ENCODE measurements around the gene PCSK2. TPM values are rescaled to one million over a fixed set of nuclear protein-coding genes. Genes with fewer than 3 reads are reported as not detected.

PCSK2 gene
- total and polyA plus RNA-seq, 2 of the 8 experiments (the other 6 are each of a cell fraction or from before 2014, with no cell fraction given), result 1.9 to 4.2 TPM

- ChIA-PET CTCF (ENCODE audit: partially characterized antibody) (interaction anchor here (0.9 kb wide), 1 partner anchor 18 kb away, joined by 3 read pairs; no protein-coding TSS in a partner anchor), POLR2A (ENCODE audit: partially characterized antibody) (no interaction called here)
- DNase-seq (ENCODE audit: low read depth in 1 of 2, low spot score in 2 of 2) (no peak), FAIRE-seq (no peak)
- Histone ChIP-seq H3K79me2 (ENCODE audit: control insufficient read depth in 1 of 2, insufficient read depth in 2 of 2, low read length in 2 of 2) (no peaks in the 10 kb centered on the region), H2AK5ac (ENCODE audit: low read depth, low read length) (no peak overlapping the region), H4K20me1 (replicated peaks in 1 of 2; ENCODE audit: control insufficient read depth in 1 of 2, insufficient read depth in 2 of 2, low read length in 2 of 2) (no peaks in the 10 kb centered on the region), H3K27me3 (replicated peaks in 1 of 4; ENCODE audit: control insufficient read depth in 3 of 4, extremely low read depth in 1 of 4, insufficient read depth in 3 of 4, low read length in 3 of 4) (no peaks in the 10 kb centered on the region), H3K14ac (ENCODE audit: insufficient read length) (no peak overlapping the region), H3K9me3 (ENCODE audit: insufficient read depth in 2 of 2, low read depth in 1 of 2, low read length in 1 of 2) (no peaks in the 10 kb centered on the region), H3K27ac (ENCODE audit: low read depth, low read length) (no peak overlapping the region), H4K5ac (ENCODE audit: insufficient read length, low read depth, low read length) (no peak overlapping the region), H3K23ac (ENCODE audit: insufficient read length) (no peak overlapping the region), H4K91ac (replicated peaks; ENCODE audit: insufficient read length, low read length) (no peak overlapping the region), H2BK20ac (ENCODE audit: low read length) (no peak overlapping the region), H3K56ac (replicated peaks; ENCODE audit: insufficient read length, low read depth, low read length) (no peak overlapping the region), H2BK5ac (ENCODE audit: low read depth, low read length) (no peak overlapping the region), H3K36me3 (ENCODE audit: control insufficient read depth in 2 of 4, insufficient read depth in 4 of 4, low read length in 3 of 4) (no peaks in the 10 kb centered on the region), H2BK15ac (ENCODE audit: low read length) (no peak overlapping the region), H2BK120ac (replicated peaks; ENCODE audit: low read depth, low read length) (no peak overlapping the region), H3K79me1 (ENCODE audit: low read depth, low read length) (no peaks in the 10 kb centered on the region), H3K18ac (ENCODE audit: extremely low read depth, low read length) (no peak overlapping the region), H3K9ac (replicated peaks in 1 of 4; ENCODE audit: extremely low read depth in 1 of 4, low read depth in 3 of 4, low read length in 3 of 4) (no peak overlapping the region), H3K23me2 (ENCODE audit: low read depth, low read length) (no peaks in the 10 kb centered on the region), H2AFZ (ENCODE audit: low read length) (no peak overlapping the region), H2BK12ac (ENCODE audit: low read depth, low read length) (no peak overlapping the region), H3K4me2 (ENCODE audit: insufficient read depth in 1 of 2, low read depth in 2 of 2, low read length in 2 of 2) (no peak overlapping the region), H4K8ac (ENCODE audit: extremely low read depth, insufficient read depth, low read length) (no peak overlapping the region), H3K4me3 (ENCODE audit: extremely low read depth in 1 of 4, insufficient read depth in 2 of 4, low read depth in 3 of 4, low read length in 4 of 4) (no peak overlapping the region), H3K4ac (replicated peaks; ENCODE audit: insufficient read length, low read depth, low read length) (no peak overlapping the region), H3K4me1 (replicated peaks in 1 of 4; ENCODE audit: control insufficient read depth in 3 of 4, insufficient read depth in 4 of 4, low read length in 3 of 4) (peaks cover 0 to 3% (median 0%) of the 10 kb centered on the region in 4 experiments; a peak in 3 of 7 replicates)
- 88% methylated on average over 4 of the region's 4 CpGs; no CpG with 5 or more reads in 1 of the 2 experiments for WGBS, 2 experiments (ENCODE audit: extremely low coverage in 1 of 2, insufficient coverage in 1 of 2, insufficient read length in 1 of 2, insufficient replicate concordance in 2 of 2, low coverage in 1 of 2, low lambda C conversion rate in 2 of 2, missing lambda C conversion rate in 1 of 2)
- TF ChIP-seq SIX5 (IDR thresholded peaks at IDR 0.05; ENCODE audit: low read depth, low read length) (no peak), GTF2F1 (IDR thresholded peaks at IDR 0.05; ENCODE audit: borderline replicate concordance, low read depth, low read length) (no peak), ZNF274 (IDR thresholded peaks at IDR 0.05; ENCODE audit: borderline replicate concordance, extremely low read depth, low read length) (no peak), POU5F1 (IDR thresholded peaks at IDR 0.05; ENCODE audit: low read depth, low read length) (no peak), SP1 (IDR thresholded peaks at IDR 0.05; ENCODE audit: low read depth, low read length) (no peak), JUND (IDR thresholded peaks at IDR 0.05; ENCODE audit: low read length) (no peak), POLR2A (IDR thresholded peaks at IDR 0.05; ENCODE audit: control extremely low read depth in 1 of 2, low read depth in 2 of 2, low read length in 2 of 2) (no peak), RNF2 (IDR thresholded peaks at IDR 0.05; ENCODE audit: borderline replicate concordance, low read depth, low read length, missing control alignments, poor library complexity, severe bottlenecking) (no peak), USF2 (IDR thresholded peaks at IDR 0.05; ENCODE audit: low read length) (no peak), KDM4A (IDR thresholded peaks at IDR 0.05; ENCODE audit: low read depth, low read length, severe bottlenecking) (no peak), TAF1 (IDR thresholded peaks at IDR 0.05; ENCODE audit: low read depth, low read length) (no peak), ASH2L (IDR thresholded peaks at IDR 0.05; ENCODE audit: low read length) (no peak), JUN (IDR thresholded peaks at IDR 0.05; ENCODE audit: low read depth, low read length) (no peak), EGR1 (IDR thresholded peaks at IDR 0.05; ENCODE audit: borderline replicate concordance, low read depth, low read length) (no peak), GABPA (IDR thresholded peaks at IDR 0.05; ENCODE audit: borderline replicate concordance, insufficient read depth, low read length) (no peak)
Observed at GRCh38 chr20:17306427-17306826, 79.6 kb downstream of the PCSK2 start.

All from H1 (cell line).